ENCODE results near the gene NSMF.

DNA sequence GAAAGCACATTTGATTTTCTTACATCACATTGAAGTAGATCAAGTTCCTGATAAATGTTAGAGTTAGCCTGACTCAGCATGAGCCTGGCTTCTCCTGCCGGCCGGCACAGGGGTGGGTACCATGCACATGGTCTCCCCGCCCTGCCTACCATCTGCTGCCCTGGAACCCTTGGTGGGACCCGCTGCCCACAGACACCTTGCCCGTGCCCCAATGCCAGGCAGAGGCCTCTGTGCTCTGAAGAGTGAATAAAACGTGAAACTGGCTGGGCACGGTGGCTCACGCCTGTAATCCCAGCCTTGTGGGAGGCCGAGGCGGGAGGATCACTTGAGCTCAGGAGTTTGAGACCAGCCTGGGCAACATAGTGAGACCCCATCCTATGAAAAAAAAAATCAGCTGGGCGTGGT is 53.5 kb downstream of the NSMF start:
- TF ChIP-seq EGR1 (IDR thresholded peaks at IDR 0.05; ENCODE audit: borderline replicate concordance in 1 of 2, low read depth in 2 of 2, low read length in 2 of 2) (no peak), ZNF274 (IDR thresholded peaks at IDR 0.05; ENCODE audit: insufficient read depth, insufficient read length) (no peak), KDM1A (IDR thresholded peaks at IDR 0.05; ENCODE audit: borderline replicate concordance) (no peak), SUZ12 (IDR thresholded peaks at IDR 0.05; ENCODE audit: unreplicated experiment) (no peak), HDAC6 (IDR thresholded peaks at IDR 0.05; ENCODE audit: unreplicated experiment) (no peak)
- TF ChIP-seq, protein P1, sequence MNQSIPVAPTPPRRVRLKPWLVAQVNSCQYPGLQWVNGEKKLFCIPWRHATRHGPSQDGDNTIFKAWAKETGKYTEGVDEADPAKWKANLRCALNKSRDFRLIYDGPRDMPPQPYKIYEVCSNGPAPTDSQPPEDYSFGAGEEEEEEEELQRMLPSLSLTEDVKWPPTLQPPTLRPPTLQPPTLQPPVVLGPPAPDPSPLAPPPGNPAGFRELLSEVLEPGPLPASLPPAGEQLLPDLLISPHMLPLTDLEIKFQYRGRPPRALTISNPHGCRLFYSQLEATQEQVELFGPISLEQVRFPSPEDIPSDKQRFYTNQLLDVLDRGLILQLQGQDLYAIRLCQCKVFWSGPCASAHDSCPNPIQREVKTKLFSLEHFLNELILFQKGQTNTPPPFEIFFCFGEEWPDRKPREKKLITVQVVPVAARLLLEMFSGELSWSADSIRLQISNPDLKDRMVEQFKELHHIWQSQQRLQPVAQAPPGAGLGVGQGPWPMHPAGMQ (IDR thresholded peaks at IDR 0.05; ENCODE audit: borderline replicate concordance): no peak
